ENCODE results near the gene MTMR6.

MTMR6 gene

GRCh38 chr13:25268561-25268960 lies 18.7 kb downstream of the MTMR6 start:
- no peak overlapping the region for H3K4me3 ChIP-seq (ENCODE audit: low read depth, low read length)
- no peak for DNase-seq (ENCODE audit: low read depth)
- TF ChIP-seq MYC (IDR thresholded peaks at IDR 0.05; ENCODE audit: low read depth, low read length) (no peak), MAX (IDR thresholded peaks at IDR 0.05; ENCODE audit: low read depth, low read length) (no peak)

- TF ChIP-seq MYC (IDR thresholded peaks at IDR 0.05; ENCODE audit: low read depth, low read length) (no peak), MAX (IDR thresholded peaks at IDR 0.05; ENCODE audit: low read depth, low read length) (no peak), POLR2A (IDR thresholded peaks at IDR 0.05; ENCODE audit: extremely low read depth, insufficient read length) (no peak), CTCF (IDR thresholded peaks at IDR 0.05; ENCODE audit: low read depth, low read length) (peak; percentile 35)
- H3K4me3 ChIP-seq (ENCODE audit: low read depth, low read length), result no peak overlapping the region
- peak; percentile 44 for DNase-seq (ENCODE audit: low read depth)
Observed at GRCh38 chr13:25267715-25268114, 19.6 kb downstream of the MTMR6 start.

GRCh38 chr13:25266706-25267105 lies 20.6 kb downstream of the MTMR6 start:
- no peak overlapping the region for H3K4me3 ChIP-seq (ENCODE audit: low read depth, low read length)
- TF ChIP-seq CTCF (IDR thresholded peaks at IDR 0.05; ENCODE audit: low read depth, low read length), result no peak
- TF ChIP-seq MYC (IDR thresholded peaks at IDR 0.05; ENCODE audit: low read depth, low read length), result no peak
- no peak for TF ChIP-seq MAX (IDR thresholded peaks at IDR 0.05; ENCODE audit: low read depth, low read length)
- TF ChIP-seq POLR2A (IDR thresholded peaks at IDR 0.05; ENCODE audit: extremely low read depth, insufficient read length), result no peak
- no peak for DNase-seq (ENCODE audit: low read depth)

GRCh38 chr13:25262261-25262660 lies 25.0 kb downstream of the MTMR6 start:
- no peak for DNase-seq (ENCODE audit: low read depth)
- no peak for TF ChIP-seq POLR2A (IDR thresholded peaks at IDR 0.05; ENCODE audit: extremely low read depth, insufficient read length)
- TF ChIP-seq MAX (IDR thresholded peaks at IDR 0.05; ENCODE audit: low read depth, low read length), result no peak
- TF ChIP-seq CTCF (IDR thresholded peaks at IDR 0.05; ENCODE audit: low read depth, low read length), result no peak
- TF ChIP-seq MYC (IDR thresholded peaks at IDR 0.05; ENCODE audit: low read depth, low read length), result no peak

GRCh38 chr13:25253702-25254101 lies 33.6 kb downstream of the MTMR6 start:
- DNase-seq (ENCODE audit: low read depth), result no peak
- TF ChIP-seq MYC (IDR thresholded peaks at IDR 0.05; ENCODE audit: low read depth, low read length) (no peak), CTCF (IDR thresholded peaks at IDR 0.05; ENCODE audit: low read depth, low read length) (no peak), POLR2A (IDR thresholded peaks at IDR 0.05; ENCODE audit: extremely low read depth, insufficient read length) (no peak), MAX (IDR thresholded peaks at IDR 0.05; ENCODE audit: low read depth, low read length) (no peak)
- no peak overlapping the region for H3K4me3 ChIP-seq (ENCODE audit: low read depth, low read length)

More at GRCh38 chr13:25262261-25262660, 25.0 kb downstream of the MTMR6 start:
- no peak overlapping the region for H3K4me3 ChIP-seq (ENCODE audit: low read depth, low read length)

- DNase-seq (ENCODE audit: low read depth), result no peak
Observed at GRCh38 chr13:25252752-25253151, 34.5 kb downstream of the MTMR6 start.

More at GRCh38 chr13:25252752-25253151, 34.5 kb downstream of the MTMR6 start:
- no peak overlapping the region for H3K4me3 ChIP-seq (ENCODE audit: low read depth, low read length)
- TF ChIP-seq CTCF (IDR thresholded peaks at IDR 0.05; ENCODE audit: low read depth, low read length) (no peak), MYC (IDR thresholded peaks at IDR 0.05; ENCODE audit: low read depth, low read length) (no peak), MAX (IDR thresholded peaks at IDR 0.05; ENCODE audit: low read depth, low read length) (no peak), POLR2A (IDR thresholded peaks at IDR 0.05; ENCODE audit: extremely low read depth, insufficient read length) (no peak)
